Naive thymus-derived CD4-positive, alpha-beta T cell (primary cell): ENCODE measurements around the gene PRRC2B. TPM values are rescaled to one million over a fixed set of nuclear protein-coding genes. Genes with fewer than 3 reads are reported as not detected.

Experiments
- ATAC-seq: fragments of 150-1000 bp; cut with Tn5 transposase; 2 replicates; pipeline ENCODE4 v1.10.0; 2021; ENCODE audit warnings: mild to moderate bottlenecking, moderate library complexity
- CTCF ChIA-PET: fragments of 350-600 bp; sonication (Branson Sonifier 250); formaldehyde crosslinking; loops from one replicate; lab custom pipeline; 2021; ENCODE audit warnings: antibody characterized with exemption; lab: Charles Lee
- POLR2A ChIA-PET: fragments of 350-600 bp; sonication (Branson Sonifier 250); formaldehyde crosslinking; loops from one replicate; lab custom pipeline; 2021; ENCODE audit warnings: antibody characterized with exemption, inconsistent platforms; lab: Charles Lee
- DNase-seq, 9 donors: peaks; one replicate each; pipeline versions ENCODE4 v3.0.0 to v3.0.0-alpha.2; 2020 to 2022; ENCODE audit warnings: mixed read lengths in 1 of 9
- H3K27ac ChIP-seq: one replicate; pipeline ENCODE4 v1.7.0; 2013; ENCODE audit warnings: mild to moderate bottlenecking, low read depth, low read length, moderate library complexity
- H3K27me3 ChIP-seq, 2 donors: one replicate each; pipeline ENCODE4 v1.7.0; 2013; ENCODE audit warnings: low read length in 2 of 2, mild to moderate bottlenecking in 2 of 2, moderate library complexity in 2 of 2; ENCODE audit not compliant: control insufficient read depth in 2 of 2, insufficient read depth in 2 of 2
- H3K36me3 ChIP-seq, 3 experiments: 1 replicate in 2 of 3; 2 replicates in 1 of 3; pipeline ENCODE4 v1.7.0; 2013; ENCODE audit warnings: low read length in 3 of 3, mild to moderate bottlenecking in 3 of 3, moderate library complexity in 1 of 3; ENCODE audit not compliant: insufficient read depth in 3 of 3, control insufficient read depth in 2 of 3
- H3K4me1 ChIP-seq, 2 donors: one replicate each; pipeline ENCODE4 v1.7.0; 2013; ENCODE audit warnings: low read length in 2 of 2, mild to moderate bottlenecking in 2 of 2, moderate library complexity in 1 of 2; ENCODE audit not compliant: control insufficient read depth in 2 of 2, insufficient read depth in 2 of 2
- H3K4me3 ChIP-seq: 2 replicates; pipeline ENCODE4 v1.7.0; 2013; ENCODE audit warnings: mild to moderate bottlenecking, low read length
- H3K9me3 ChIP-seq, 3 experiments: 1 replicate in 2 of 3; 2 replicates in 1 of 3; pipeline ENCODE4 v1.7.0; 2013; ENCODE audit warnings: low read length in 3 of 3; ENCODE audit not compliant: control insufficient read depth in 2 of 3
- H3K27ac Mint-ChIP-seq, 9 donors: one replicate each; pipeline ENCODE4 v1.8.0; 2020 to 2022; ENCODE audit warnings: mixed read lengths in 9 of 9, mild to moderate bottlenecking in 8 of 9, moderate library complexity in 5 of 9, inconsistent platforms in 2 of 9
- H3K27me3 Mint-ChIP-seq, 5 donors: one replicate each; pipeline ENCODE4 v1.8.0; 2021 to 2022; ENCODE audit warnings: mixed read lengths in 5 of 5, mild to moderate bottlenecking in 1 of 5
- H3K36me3 Mint-ChIP-seq, 5 donors: one replicate each; pipeline ENCODE4 v1.8.0; 2020 to 2022; ENCODE audit warnings: mixed read lengths in 5 of 5, mild to moderate bottlenecking in 3 of 5, inconsistent platforms in 1 of 5
- H3K4me1 Mint-ChIP-seq, 7 donors: one replicate each; pipeline ENCODE4 v1.8.0; 2020 to 2022; ENCODE audit warnings: mixed read lengths in 7 of 7, mild to moderate bottlenecking in 3 of 7, inconsistent platforms in 1 of 7
- H3K4me3 Mint-ChIP-seq, 10 donors: one replicate each; pipeline ENCODE4 v1.8.0; 2020 to 2022; ENCODE audit warnings: mild to moderate bottlenecking in 10 of 10, mixed read lengths in 10 of 10, moderate library complexity in 6 of 10, inconsistent platforms in 2 of 10
- H3K9me3 Mint-ChIP-seq, 11 donors: one replicate each; pipeline ENCODE4 v1.8.0; 2020 to 2022; ENCODE audit warnings: mixed read lengths in 11 of 11, mild to moderate bottlenecking in 4 of 11, inconsistent platforms in 1 of 11, moderate library complexity in 1 of 11
- intact Hi-C, 2 donors: fragments of 100-400 bp; cut with micrococcal nuclease; formaldehyde crosslinking; loops; one replicate each; pipeline ENCODE4 v1.15.1; 2023
- polyA plus RNA-seq, 2 donors: library from polyadenylated mRNA; unstranded; fragments of 300-500 nt; fragmentation: Illumina TruSeq; gene quantifications; one replicate each; pipeline ENCODE4 v1.2.3, GENCODE V29; 2021
- total RNA-seq, 6 experiments: library from RNA in 5 of 6; stranded (reverse) in 5 of 6; gene quantifications; 1 replicate in 5 of 6; 2 replicates in 1 of 6; pipeline ENCODE4 v1.2.3 and lab custom pipeline; 2021 to 2026

The PRRC2B gene
- total and polyA plus RNA-seq, 7 experiments from 2014 or later: 29.8 to 382 (median 227) TPM

GRCh38 chr9:131432597-131433301 lies 38.9 kb downstream of the PRRC2B start:
- POLR2A ChIA-PET: interaction anchor here (0.6 kb wide), 1 partner anchor 260 kb away, joined by 9 read pairs; no protein-coding TSS in a partner anchor
- H3K27ac Mint-ChIP-seq: peak overlapping the region in 7 of 9 donors; percentile 32 to 65 (median 57)
- peaks cover 17 to 45% (median 32%) of the 10 kb centered on the region in 7 donors for H3K4me1 Mint-ChIP-seq
- no peaks in the 10 kb centered on the region for H3K27me3 ChIP-seq
- no peaks in the 10 kb centered on the region for H3K9me3 ChIP-seq
- H3K36me3 ChIP-seq: peaks cover 33 to 52% (median 36%) of the 10 kb centered on the region in 3 experiments
- H3K27me3 Mint-ChIP-seq: no peaks in the 10 kb centered on the region
- H3K36me3 Mint-ChIP-seq: peaks cover 4 to 45% (median 15%) of the 10 kb centered on the region in 5 donors
- intact Hi-C loops: loop anchor here in 1 of 2 donors (5.0 kb wide), 1 partner anchor 35 kb away; no protein-coding TSS in a partner anchor
- DNase-seq: no peak
- ATAC-seq: no peak
- CTCF ChIA-PET: interaction anchor here (1.3 to 1.6 kb wide), 2 partner anchors 81 to 83 kb away, joined by 3 to 4 read pairs; no protein-coding TSS in a partner anchor
- no peaks in the 10 kb centered on the region for H3K9me3 Mint-ChIP-seq
- H3K4me1 ChIP-seq: peaks cover 7 to 17% of the 10 kb centered on the region in 2 donors
- H3K4me3 Mint-ChIP-seq: peak overlapping the region in 1 of 10 donors; percentile 32
- no peak overlapping the region for H3K27ac ChIP-seq
- H3K4me3 ChIP-seq: no peak overlapping the region

- no peak for DNase-seq
- Mint-ChIP-seq H3K4me3 (no peak overlapping the region), H3K4me1 (peaks cover 22 to 48% (median 29%) of the 10 kb centered on the region in 7 donors), H3K36me3 (peaks cover 7 to 50% (median 15%) of the 10 kb centered on the region in 5 donors), H3K9me3 (no peaks in the 10 kb centered on the region), H3K27ac (peak overlapping the region in 2 of 9 donors; percentile 33 to 68), H3K27me3 (no peaks in the 10 kb centered on the region)
- H3K27ac ChIP-seq: no peak overlapping the region
- intact Hi-C loops: loop anchor here in 1 of 2 donors (5.0 kb wide), 1 partner anchor 36 kb away; no protein-coding TSS in a partner anchor
- no peaks in the 10 kb centered on the region for H3K27me3 ChIP-seq
- ChIA-PET POLR2A (interaction anchor here (0.6 to 1.3 kb wide), 2 partner anchors 28 to 260 kb away, joined by 4 to 9 read pairs; no protein-coding TSS in a partner anchor), CTCF (interaction anchor here (0.6 to 1.6 kb wide), 3 partner anchors 23 to 84 kb away, joined by 3 to 4 read pairs (median 3); no protein-coding TSS in a partner anchor)
- H3K4me1 ChIP-seq: peaks cover 7 to 17% of the 10 kb centered on the region in 2 donors
- H3K36me3 ChIP-seq: peaks cover 37 to 58% (median 42%) of the 10 kb centered on the region in 3 experiments
- no peaks in the 10 kb centered on the region for H3K9me3 ChIP-seq
- no peak for ATAC-seq
- H3K4me3 ChIP-seq: no peak overlapping the region
Observed at GRCh38 chr9:131433302-131433854, 39.5 kb downstream of the PRRC2B start.

GRCh38 chr9:131434673-131435072 lies 40.8 kb downstream of the PRRC2B start:
- Histone ChIP-seq H3K9me3 (no peaks in the 10 kb centered on the region), H3K4me3 (no peak overlapping the region), H3K36me3 (peaks cover 48 to 71% (median 50%) of the 10 kb centered on the region in 3 experiments), H3K4me1 (peaks cover 0 to 4% of the 10 kb centered on the region in 2 donors), H3K27me3 (no peaks in the 10 kb centered on the region), H3K27ac (no peak overlapping the region)
- H3K4me3 Mint-ChIP-seq: no peak overlapping the region
- no peaks in the 10 kb centered on the region for H3K9me3 Mint-ChIP-seq
- DNase-seq (no peak), ATAC-seq (no peak)
- ChIA-PET POLR2A (interaction anchor here (1.3 kb wide), 1 partner anchor 29 kb away, joined by 4 read pairs; no protein-coding TSS in a partner anchor), CTCF (interaction anchor here (1.6 kb wide), 1 partner anchor 83 kb away, joined by 4 read pairs; no protein-coding TSS in a partner anchor)
- H3K27me3 Mint-ChIP-seq: no peaks in the 10 kb centered on the region
- H3K4me1 Mint-ChIP-seq: peaks cover 16 to 46% (median 25%) of the 10 kb centered on the region in 7 donors
- intact Hi-C loops: loop anchor here (5.0 kb wide), 1 partner anchor 37 kb away; no protein-coding TSS in a partner anchor
- H3K36me3 Mint-ChIP-seq: peaks cover 12 to 63% (median 21%) of the 10 kb centered on the region in 5 donors
- peak overlapping the region in 3 of 9 donors; percentile 14 to 78 (median 76) for H3K27ac Mint-ChIP-seq

GRCh38 chr9:131436376-131436775 lies 42.5 kb downstream of the PRRC2B start:
- DNase-seq (no peak), ATAC-seq (no peak)
- Mint-ChIP-seq H3K4me1 (peaks cover 9 to 42% (median 22%) of the 10 kb centered on the region in 7 donors), H3K27me3 (no peaks in the 10 kb centered on the region), H3K36me3 (peaks cover 7 to 66% (median 22%) of the 10 kb centered on the region in 5 donors), H3K9me3 (no peaks in the 10 kb centered on the region), H3K27ac (peak overlapping the region in 3 of 9 donors; percentile 28 to 67 (median 64)), H3K4me3 (no peak overlapping the region)
- H3K9me3 ChIP-seq: no peaks in the 10 kb centered on the region
- no peak overlapping the region for H3K27ac ChIP-seq
- H3K4me1 ChIP-seq: no peaks in the 10 kb centered on the region
- ChIA-PET CTCF (no interaction called here), POLR2A (interaction anchor here (0.6 kb wide), 1 partner anchor 39 kb away, joined by 3 read pairs; no protein-coding TSS in a partner anchor)
- H3K36me3 ChIP-seq: peaks cover 48 to 87% (median 58%) of the 10 kb centered on the region in 3 experiments
- intact Hi-C loops: loop anchor here in 1 of 2 donors (5.0 kb wide), 1 partner anchor 39 kb away; no protein-coding TSS in a partner anchor
- no peak overlapping the region for H3K4me3 ChIP-seq
- no peaks in the 10 kb centered on the region for H3K27me3 ChIP-seq

GRCh38 chr9:131436865-131437271 lies 43.0 kb downstream of the PRRC2B start:
- intact Hi-C loops: loop anchor here in 1 of 2 donors (5.0 kb wide), 1 partner anchor 40 kb away; no protein-coding TSS in a partner anchor
- Histone ChIP-seq H3K27ac (no peak overlapping the region), H3K27me3 (no peaks in the 10 kb centered on the region), H3K9me3 (no peaks in the 10 kb centered on the region), H3K4me1 (no peaks in the 10 kb centered on the region), H3K36me3 (peaks cover 48 to 91% (median 58%) of the 10 kb centered on the region in 3 experiments), H3K4me3 (no peak overlapping the region)
- POLR2A ChIA-PET: interaction anchor here (0.6 kb wide), 1 partner anchor 38 kb away, joined by 3 read pairs; no protein-coding TSS in a partner anchor
- H3K27me3 Mint-ChIP-seq: no peaks in the 10 kb centered on the region
- DNase-seq (no peak), ATAC-seq (no peak)
- H3K27ac Mint-ChIP-seq: peak overlapping the region in 5 of 9 donors; percentile 11 to 69 (median 25)
- CTCF ChIA-PET: no interaction called here
- H3K4me3 Mint-ChIP-seq: no peak overlapping the region
- peaks cover 7 to 66% (median 22%) of the 10 kb centered on the region in 5 donors for H3K36me3 Mint-ChIP-seq
- H3K9me3 Mint-ChIP-seq: no peaks in the 10 kb centered on the region
- peaks cover 9 to 42% (median 22%) of the 10 kb centered on the region in 7 donors for H3K4me1 Mint-ChIP-seq

- CTCF ChIA-PET: interaction anchor here (0.6 kb wide), 1 partner anchor 17 kb away, joined by 4 read pairs; no protein-coding TSS in a partner anchor
Observed at GRCh38 chr9:131438190-131438589, 44.3 kb downstream of the PRRC2B start.

More at GRCh38 chr9:131438190-131438589, 44.3 kb downstream of the PRRC2B start:
- POLR2A ChIA-PET: interaction anchor here (1.6 kb wide), 1 partner anchor 32 kb away, joined by 3 read pairs; no protein-coding TSS in a partner anchor
- no peak overlapping the region for H3K4me3 Mint-ChIP-seq
- H3K4me3 ChIP-seq: no peak overlapping the region
- H3K4me1 Mint-ChIP-seq: peaks cover 4 to 36% (median 22%) of the 10 kb centered on the region in 7 donors
- DNase-seq: no peak
- H3K4me1 ChIP-seq: no peaks in the 10 kb centered on the region
- no peaks in the 10 kb centered on the region for H3K9me3 Mint-ChIP-seq
- peaks cover 39 to 87% (median 49%) of the 10 kb centered on the region in 3 experiments for H3K36me3 ChIP-seq
- ATAC-seq: no peak
- peaks cover 7 to 59% (median 22%) of the 10 kb centered on the region in 5 donors for H3K36me3 Mint-ChIP-seq
- H3K27ac Mint-ChIP-seq: peak overlapping the region in 4 of 9 donors; percentile 16 to 76 (median 58)
- no peaks in the 10 kb centered on the region for H3K9me3 ChIP-seq
- intact Hi-C loops: loop anchor here in 1 of 2 donors (5.0 kb wide), 1 partner anchor 41 kb away; no protein-coding TSS in a partner anchor
- no peaks in the 10 kb centered on the region for H3K27me3 Mint-ChIP-seq
- H3K27ac ChIP-seq: no peak overlapping the region
- H3K27me3 ChIP-seq: no peaks in the 10 kb centered on the region
